Measurements from ENCODE around the gene VPS13D.

GRCh38 chr1:12305377-12305776, 75.5 kb downstream of the VPS13D start:
- TF ChIP-seq CTCF (IDR thresholded peaks at IDR 0.05) (no peak), POLR2AphosphoS5 (IDR thresholded peaks at IDR 0.05; ENCODE audit: insufficient read depth in 1 of 2, low read depth in 1 of 2) (peak in 1 of 2 donors; percentile 19), POLR2A (IDR thresholded peaks at IDR 0.05) (no peak)

Data from vagina (tissue), 2 donors.